ENCODE results near the gene RAB24. TPM values are rescaled to one million over a fixed set of nuclear protein-coding genes. Genes with fewer than 3 reads are reported as not detected.
"Not testable (repeated sequence)": the region's sequence is repeated elsewhere in the genome, so short reads cannot be mapped to it uniquely, and the experiment has no call there.

The RAB24 gene
- total RNA-seq, 1 experiment from 2014 or later = 25.1 TPM

GRCh38 chr5:177269232-177269895 lies 34.2 kb downstream of the RAB24 start:
- in situ Hi-C loops (cut with HindIII; ENCODE audit: low sequenced_read_pairs) = no loop called here
- no peak for DNase-seq (ENCODE audit: low spot score)

GRCh38 chr5:177265395-177265794 lies 38.1 kb downstream of the RAB24 start:
- no peak for DNase-seq (ENCODE audit: low spot score)
- in situ Hi-C loops (cut with HindIII; ENCODE audit: low sequenced_read_pairs) = no loop called here

- DNase-seq (ENCODE audit: low spot score) = no peak
- in situ Hi-C loops (cut with HindIII; ENCODE audit: low sequenced_read_pairs) = no loop called here
These were observed 39.3 kb downstream of the RAB24 start for GRCh38 chr5:177264178-177264577.

- no peak for DNase-seq (ENCODE audit: low spot score)
- in situ Hi-C loops (cut with HindIII; ENCODE audit: low sequenced_read_pairs) = no loop called here
These were observed 42.0 kb downstream of the RAB24 start for GRCh38 chr5:177261510-177261909.

GRCh38 chr5:177260961-177261360 lies 42.6 kb downstream of the RAB24 start:
- in situ Hi-C loops (cut with HindIII; ENCODE audit: low sequenced_read_pairs) = no loop called here
- DNase-seq (ENCODE audit: low spot score) = no peak

GRCh38 chr5:177258711-177259110 lies 44.8 kb downstream of the RAB24 start:
- DNase-seq (ENCODE audit: low spot score); in situ Hi-C loops (cut with HindIII; ENCODE audit: low sequenced_read_pairs): not testable (repeated sequence)

GRCh38 chr5:177256296-177256695 lies 47.2 kb downstream of the RAB24 start:
- DNase-seq (ENCODE audit: low spot score) = peak; percentile 25
- in situ Hi-C loops (cut with HindIII; ENCODE audit: low sequenced_read_pairs) = no loop called here

- in situ Hi-C loops (cut with HindIII; ENCODE audit: low sequenced_read_pairs) = no loop called here
- no peak for DNase-seq (ENCODE audit: low spot score)
These were observed 50.3 kb downstream of the RAB24 start for GRCh38 chr5:177253252-177253651.

Other genes starting within 250 kb of the RAB24 start
- 13.7 and 20.9 TPM in 2 replicates for gene FGFR4, start 216.8 kb downstream of the RAB24 start, total RNA-seq (2014; rRNA removed; shearing (Covaris generic))
- gene NSD1, start 169.9 kb downstream of the RAB24 start, total RNA-seq (2014; rRNA removed; shearing (Covaris generic)) = 22.4 and 32.1 TPM in 2 replicates
- gene PRELID1, start 80 bp upstream of the RAB24 start, total RNA-seq (2014; rRNA removed; shearing (Covaris generic)) = 393 and 426 TPM in 2 replicates
- 26.8 and 38.5 TPM in 2 replicates for gene MXD3, start 8.2 kb upstream of the RAB24 start, total RNA-seq (2014; rRNA removed; shearing (Covaris generic))
- 257 and 339 TPM in 2 replicates for gene LMAN2, start 47.9 kb upstream of the RAB24 start, total RNA-seq (2014; rRNA removed; shearing (Covaris generic))
- gene RGS14, start 54.2 kb upstream of the RAB24 start, total RNA-seq (2014; rRNA removed; shearing (Covaris generic)) = 72.9 and 91.8 TPM in 2 replicates
- not detected in 2 replicates for gene SLC34A1, start 80.7 kb upstream of the RAB24 start, total RNA-seq (2014; rRNA removed; shearing (Covaris generic))
- gene PFN3, start 96.9 kb upstream of the RAB24 start, total RNA-seq (2014; rRNA removed; shearing (Covaris generic)) = not detected in 2 replicates
- 3.1 and 11.4 TPM in 2 replicates for gene F12, start 105.8 kb upstream of the RAB24 start, total RNA-seq (2014; rRNA removed; shearing (Covaris generic))
- gene GRK6, start 123.0 kb upstream of the RAB24 start, total RNA-seq (2014; rRNA removed; shearing (Covaris generic)) = 58.6 and 62.3 TPM in 2 replicates
- gene PRR7, start 143.1 kb upstream of the RAB24 start, total RNA-seq (2014; rRNA removed; shearing (Covaris generic)) = 19.5 and 30.8 TPM in 2 replicates
- gene DBN1, start 169.9 kb upstream of the RAB24 start, total RNA-seq (2014; rRNA removed; shearing (Covaris generic)) = 295 and 370 TPM in 2 replicates
- gene PDLIM7, start 193.9 kb upstream of the RAB24 start, total RNA-seq (2014; rRNA removed; shearing (Covaris generic)) = 297 and 299 TPM in 2 replicates
- gene DOK3, start 206.1 kb upstream of the RAB24 start, total RNA-seq (2014; rRNA removed; shearing (Covaris generic)) = 0.85 and 6.3 TPM in 2 replicates
- gene DDX41, start 213.2 kb upstream of the RAB24 start, total RNA-seq (2014; rRNA removed; shearing (Covaris generic)) = 96.6 and 166 TPM in 2 replicates

All from G401 (cell line).